COR-L47 (cell line): Measurements from ENCODE around the gene NDUFA13.

Experiments
- DNase-seq: peaks from one replicate; lab custom pipeline; 2025; lab: John Stamatoyannopoulos, UW

Gene NDUFA13

DNA sequence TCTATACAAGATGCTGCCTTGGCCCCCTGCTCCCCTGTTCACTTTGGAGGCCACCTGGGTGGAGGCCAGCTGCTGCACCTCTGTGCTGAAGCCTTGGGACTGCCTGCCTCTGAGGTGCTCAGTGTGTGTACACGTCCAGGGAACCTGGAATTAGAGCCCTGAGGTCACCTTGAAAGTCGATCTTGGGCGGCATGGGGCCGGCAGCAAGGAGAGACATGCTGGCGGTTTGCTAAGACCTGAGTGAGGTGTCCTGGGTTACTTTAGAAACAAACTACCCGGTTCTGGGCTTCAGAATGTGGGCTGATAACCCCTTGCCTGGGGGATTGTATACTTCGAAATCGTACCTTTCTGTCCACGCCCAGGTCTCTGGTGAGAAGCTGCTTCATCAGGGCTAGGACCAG, 26.2 kb upstream of the NDUFA13 start:
- no peak for DNase-seq

DNA sequence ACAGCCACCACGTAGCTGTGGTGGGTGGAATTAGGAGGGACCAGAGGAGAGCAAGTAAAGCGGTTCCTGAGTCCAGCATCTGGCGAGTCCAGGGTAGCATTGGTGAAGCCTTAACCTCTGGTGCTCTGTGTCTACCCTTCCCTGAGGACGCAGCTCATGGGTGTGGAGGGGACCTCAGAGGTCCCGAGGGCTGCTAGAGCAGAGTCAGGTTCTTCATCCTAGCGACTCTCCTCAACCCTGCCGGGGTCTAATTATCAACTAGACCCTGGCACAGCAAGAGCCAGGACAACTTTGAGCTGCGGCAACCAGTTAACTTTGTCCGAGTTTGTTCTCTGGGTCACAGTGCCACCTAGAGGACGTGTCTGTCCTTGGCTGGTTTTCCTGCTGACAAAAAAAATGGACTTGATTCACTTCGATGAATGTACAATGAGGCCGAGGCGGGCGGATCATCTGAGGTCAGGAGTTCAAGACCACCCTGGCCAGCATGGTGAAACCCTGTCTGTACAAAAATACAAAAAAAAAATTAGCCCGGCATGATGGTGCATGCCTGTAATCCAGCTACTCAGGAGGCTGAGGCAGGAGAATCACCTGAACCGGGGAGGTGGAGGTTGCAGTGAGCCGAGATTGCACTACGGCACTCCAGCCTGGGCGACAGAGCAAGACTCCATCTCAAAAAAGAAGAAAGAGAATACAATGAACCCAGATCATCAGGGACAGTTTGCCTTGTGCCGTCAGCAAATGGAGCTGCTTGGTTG, 25.6 kb upstream of the NDUFA13 start:
- peak; percentile 59 for DNase-seq

DNA sequence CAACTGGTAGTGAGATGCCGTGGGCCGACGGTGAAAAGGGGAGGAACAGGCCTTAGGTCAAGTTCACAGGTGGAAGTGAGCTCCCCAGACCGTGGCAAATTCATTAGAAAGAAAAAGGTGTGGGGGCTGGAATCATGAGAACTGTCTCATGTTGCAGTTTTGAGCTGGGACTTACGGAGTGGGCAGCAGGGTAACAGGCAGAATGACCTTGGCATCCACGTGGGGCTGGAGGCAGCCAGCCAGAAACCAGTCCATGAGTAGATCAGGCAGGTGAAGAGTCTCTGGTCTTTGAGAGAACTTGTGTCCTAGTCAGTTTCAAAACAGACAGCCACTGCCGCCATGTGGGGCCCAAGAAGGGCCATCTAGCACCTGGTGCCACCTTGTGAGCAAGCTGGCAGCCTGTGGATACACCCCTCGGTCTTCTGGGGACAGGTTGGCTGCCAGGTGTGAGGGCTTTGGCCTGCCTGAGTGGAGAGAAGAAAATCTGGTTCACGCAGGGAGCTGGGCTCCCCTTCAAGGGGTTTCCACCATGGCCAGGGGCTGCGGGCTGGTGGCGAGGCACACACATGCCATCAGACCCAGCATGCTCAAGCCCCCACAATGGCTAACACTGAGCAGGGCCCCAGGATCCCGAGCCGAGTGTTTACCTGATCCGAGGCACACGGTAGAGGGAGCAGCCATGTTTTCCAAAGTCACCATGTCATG, 24.6 kb upstream of the NDUFA13 start:
- DNase-seq, result no peak

DNA sequence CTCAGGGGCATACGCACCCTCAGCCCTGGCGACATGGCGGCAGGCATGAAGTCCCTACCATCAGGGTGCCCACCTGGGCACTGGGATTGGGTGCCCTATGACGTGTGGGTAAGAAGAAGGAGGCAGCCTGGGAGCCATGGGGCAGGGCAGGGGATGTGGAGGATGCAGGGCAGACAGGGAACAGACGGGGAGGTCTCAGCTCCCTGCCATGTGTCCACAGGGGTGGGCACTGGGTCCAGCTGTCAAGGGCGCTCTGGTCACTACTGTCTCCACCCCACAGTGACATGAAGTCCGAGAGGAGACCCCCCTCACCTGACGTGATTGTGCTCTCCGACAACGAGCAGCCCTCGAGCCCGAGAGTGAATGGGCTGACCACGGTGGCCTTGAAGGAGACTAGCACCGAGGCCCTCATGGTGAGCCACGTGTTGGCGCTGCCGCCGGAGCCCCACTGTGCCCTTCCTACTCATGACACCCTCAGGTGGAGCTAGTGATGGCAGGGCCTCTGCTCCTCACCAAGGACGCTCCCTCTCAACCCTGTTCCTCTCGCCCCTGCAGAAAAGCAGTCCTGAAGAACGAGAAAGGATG, 23.9 kb upstream of the NDUFA13 start:
- DNase-seq, result no peak

DNA sequence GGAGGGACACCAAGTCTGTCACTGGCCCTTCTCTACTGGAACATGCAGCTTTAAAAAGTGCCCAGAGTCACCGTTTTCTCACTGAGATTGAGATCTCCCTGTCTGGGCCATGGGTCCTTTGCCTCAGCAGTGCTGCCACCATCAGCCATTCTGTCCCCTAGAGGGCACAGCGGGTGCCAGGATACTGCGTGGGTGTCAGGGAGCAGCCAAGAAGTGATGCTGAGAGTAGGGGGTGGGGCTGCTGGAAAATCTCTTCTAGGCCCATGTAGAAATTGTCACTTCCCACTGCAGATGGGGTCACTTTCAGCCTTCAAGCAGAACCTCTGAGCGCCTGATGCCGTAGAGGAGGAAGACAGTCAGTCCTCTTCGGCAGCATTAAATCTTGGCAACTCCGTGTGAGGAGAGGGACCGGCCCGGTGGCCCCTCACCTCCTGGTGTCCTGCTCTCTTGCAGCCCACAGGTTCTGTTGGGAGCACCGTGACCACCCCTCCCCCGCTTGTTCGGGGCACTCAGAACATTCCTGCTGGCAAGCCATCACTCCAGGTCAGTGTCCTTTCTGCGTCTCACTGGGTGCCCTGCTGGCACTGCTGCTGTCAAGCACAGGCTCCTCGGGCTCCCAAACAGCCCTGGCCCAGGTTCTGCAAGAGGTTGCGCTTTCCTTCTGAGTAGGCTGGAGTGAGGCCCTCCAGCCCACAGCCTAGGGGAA, 22.0 kb upstream of the NDUFA13 start:
- DNase-seq, result no peak

DNA sequence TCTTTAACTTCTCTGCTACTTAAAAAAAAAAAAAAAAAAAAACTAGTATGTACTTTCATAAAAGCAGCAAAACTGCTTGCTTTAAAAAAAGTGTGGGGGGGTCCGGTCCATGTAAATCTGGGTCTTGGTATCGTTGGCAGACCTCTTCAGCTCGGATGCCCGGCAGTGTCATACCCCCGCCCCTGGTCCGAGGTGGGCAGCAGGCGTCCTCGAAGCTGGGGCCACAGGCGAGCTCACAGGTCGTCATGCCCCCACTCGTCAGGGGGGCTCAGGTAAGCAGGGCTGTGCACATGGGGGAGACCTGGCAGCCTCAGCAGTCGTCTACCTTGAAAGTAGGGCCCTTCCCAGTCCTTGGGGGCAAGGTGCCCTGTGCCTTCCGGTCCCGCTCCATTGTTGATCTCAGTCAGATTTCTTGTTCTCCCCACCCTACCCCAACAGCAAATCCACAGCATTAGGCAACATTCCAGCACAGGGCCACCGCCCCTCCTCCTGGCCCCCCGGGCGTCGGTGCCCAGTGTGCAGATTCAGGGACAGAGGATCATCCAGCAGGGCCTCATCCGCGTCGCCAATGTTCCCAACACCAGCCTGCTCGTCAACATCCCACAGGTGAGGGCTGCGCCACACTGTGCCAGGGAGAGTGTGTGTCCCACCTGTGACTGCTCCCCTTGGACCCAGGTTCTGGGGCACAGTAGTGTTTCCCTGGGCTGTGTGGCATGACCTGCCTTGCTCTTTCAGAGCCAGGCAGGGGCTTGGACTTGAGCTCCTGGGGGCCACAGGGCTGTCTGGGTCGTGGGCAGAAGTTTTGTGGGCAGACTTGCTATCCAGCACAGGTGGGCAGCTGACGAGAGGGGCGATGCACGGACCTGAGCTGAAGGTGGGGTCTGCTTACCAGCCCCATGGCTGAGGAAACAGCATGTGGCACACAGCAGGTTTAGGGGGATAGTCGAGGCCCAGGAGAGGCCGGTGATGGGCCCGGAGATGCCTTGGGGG, 20.1 kb upstream of the NDUFA13 start:
- no peak for DNase-seq

DNA sequence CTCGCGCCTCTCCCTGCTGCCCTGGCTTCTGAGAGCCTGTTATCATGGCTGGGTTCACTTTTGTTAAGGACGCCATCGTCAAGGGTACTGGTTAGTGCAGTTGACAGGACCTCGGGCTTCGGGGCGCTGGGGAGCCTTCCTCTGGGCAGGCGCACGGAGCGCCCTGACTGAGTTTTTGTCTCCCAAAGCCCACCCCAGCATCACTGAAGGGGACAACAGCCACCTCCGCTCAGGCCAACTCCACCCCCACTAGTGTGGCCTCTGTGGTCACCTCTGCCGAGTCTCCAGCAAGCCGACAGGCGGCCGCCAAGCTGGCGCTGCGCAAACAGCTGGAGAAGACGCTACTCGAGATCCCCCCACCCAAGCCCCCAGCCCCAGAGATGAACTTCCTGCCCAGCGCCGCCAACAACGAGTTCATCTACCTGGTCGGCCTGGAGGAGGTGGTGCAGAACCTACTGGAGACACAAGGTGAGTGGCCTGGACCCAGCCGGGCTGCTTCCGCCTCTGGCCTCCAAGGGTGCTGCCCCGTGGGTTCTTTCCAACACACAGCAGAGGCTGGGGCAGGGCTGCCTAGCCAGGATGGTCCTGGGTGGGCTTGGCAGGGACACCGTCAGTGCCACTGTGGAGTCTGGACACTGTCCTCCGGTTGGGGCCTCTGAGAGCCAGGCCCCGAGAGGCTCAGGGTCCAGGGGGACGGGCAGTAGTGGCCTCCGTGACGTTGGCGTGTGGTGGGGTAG, 17.6 kb upstream of the NDUFA13 start:
- no peak for DNase-seq

DNA sequence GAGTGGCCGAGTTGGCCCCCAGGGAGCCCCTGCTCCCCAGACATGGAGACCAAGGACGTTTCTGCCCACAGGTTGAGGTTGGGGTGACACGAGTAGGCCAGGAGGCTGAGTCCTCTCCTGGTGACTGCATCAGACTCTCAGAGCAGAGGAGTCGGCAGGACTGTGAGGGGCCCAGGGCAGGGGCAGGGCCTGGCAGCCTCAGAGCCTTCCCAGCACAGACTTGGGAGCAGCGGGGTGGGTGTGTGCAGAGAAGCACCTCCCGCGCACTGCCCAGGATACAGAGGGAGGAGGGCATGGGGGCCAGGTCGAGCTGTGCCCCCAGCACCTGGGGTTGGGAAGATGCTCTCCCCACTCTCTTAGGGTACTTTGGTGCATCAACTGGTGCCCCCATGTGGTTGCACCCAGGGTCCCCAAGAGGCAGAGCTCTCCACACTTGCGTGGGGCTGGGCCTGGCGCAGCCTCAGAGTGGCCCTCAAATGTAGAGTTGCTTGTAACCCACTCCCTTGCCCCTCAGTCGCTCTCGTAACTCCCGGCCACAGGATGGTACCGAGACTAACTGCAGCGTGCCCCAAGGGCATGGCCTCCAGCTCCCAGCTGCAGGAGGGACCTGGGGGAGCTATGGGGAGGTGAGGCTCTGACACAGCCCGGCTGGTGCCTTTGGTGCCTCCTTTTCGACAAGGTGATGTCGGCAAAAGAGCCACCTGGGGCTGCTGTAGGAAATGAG, 16.6 kb upstream of the NDUFA13 start:
- DNase-seq, result no peak

DNA sequence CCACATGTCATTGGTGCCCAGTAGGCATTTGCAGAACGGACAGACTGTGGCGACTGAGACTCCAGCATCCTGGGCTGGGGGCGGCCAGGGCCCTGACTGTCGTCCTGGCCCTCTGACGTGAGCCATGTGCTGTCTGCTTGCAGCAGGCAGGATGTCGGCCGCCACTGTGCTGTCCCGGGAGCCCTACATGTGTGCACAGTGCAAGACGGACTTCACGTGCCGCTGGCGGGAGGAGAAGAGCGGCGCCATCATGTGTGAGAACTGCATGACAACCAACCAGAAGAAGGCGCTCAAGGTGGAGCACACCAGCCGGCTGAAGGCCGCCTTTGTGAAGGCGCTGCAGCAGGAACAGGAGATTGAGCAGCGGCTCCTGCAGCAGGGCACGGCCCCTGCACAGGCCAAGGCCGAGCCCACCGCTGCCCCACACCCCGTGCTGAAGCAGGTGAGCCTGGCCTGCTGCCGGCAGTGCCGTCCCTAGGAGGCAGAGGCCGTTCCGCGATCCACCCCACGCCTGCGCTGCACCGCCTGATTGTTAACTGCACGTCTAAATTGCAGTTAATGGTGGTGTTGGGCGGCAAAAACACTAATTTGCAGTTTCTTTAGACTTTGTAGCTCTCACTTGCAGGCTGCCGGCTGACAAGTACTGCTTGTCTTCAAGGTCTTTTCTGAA, 14.9 kb upstream of the NDUFA13 start:
- DNase-seq, result no peak

DNA sequence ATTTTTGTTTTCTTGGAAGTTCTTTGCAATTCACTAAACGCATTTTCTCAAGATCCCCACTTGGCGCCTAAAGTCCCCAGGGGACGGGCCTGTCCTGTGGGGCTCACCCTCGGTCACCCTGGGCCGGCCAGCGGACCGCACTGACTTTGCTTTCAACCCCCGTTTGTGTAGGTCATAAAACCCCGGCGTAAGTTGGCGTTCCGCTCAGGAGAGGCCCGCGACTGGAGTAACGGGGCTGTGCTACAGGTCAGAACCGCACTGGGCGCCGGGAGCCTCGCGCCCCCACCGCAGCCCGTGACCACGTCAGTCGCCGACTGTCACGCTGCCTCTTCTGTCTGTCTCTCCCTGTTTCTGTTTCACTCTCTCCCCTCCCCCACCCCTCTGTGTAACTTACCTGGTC, 14.2 kb upstream of the NDUFA13 start:
- no peak for DNase-seq

DNA sequence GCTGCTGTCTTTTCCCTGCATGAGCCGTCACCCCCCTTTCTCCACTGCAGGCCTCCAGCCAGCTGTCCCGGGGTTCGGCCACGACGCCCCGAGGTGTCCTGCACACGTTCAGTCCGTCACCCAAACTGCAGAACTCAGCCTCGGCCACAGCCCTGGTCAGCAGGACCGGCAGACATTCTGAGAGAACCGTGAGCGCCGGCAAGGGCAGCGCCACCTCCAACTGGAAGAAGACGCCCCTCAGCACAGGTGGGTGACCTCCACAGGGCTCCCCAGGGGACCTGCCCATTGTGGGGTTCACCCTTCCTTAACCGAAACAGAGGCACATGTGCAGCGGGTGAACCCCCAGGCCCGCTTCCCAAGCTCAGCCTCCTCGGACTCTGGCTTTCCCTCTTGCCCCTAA, 13.7 kb upstream of the NDUFA13 start:
- DNase-seq, result no peak

DNA sequence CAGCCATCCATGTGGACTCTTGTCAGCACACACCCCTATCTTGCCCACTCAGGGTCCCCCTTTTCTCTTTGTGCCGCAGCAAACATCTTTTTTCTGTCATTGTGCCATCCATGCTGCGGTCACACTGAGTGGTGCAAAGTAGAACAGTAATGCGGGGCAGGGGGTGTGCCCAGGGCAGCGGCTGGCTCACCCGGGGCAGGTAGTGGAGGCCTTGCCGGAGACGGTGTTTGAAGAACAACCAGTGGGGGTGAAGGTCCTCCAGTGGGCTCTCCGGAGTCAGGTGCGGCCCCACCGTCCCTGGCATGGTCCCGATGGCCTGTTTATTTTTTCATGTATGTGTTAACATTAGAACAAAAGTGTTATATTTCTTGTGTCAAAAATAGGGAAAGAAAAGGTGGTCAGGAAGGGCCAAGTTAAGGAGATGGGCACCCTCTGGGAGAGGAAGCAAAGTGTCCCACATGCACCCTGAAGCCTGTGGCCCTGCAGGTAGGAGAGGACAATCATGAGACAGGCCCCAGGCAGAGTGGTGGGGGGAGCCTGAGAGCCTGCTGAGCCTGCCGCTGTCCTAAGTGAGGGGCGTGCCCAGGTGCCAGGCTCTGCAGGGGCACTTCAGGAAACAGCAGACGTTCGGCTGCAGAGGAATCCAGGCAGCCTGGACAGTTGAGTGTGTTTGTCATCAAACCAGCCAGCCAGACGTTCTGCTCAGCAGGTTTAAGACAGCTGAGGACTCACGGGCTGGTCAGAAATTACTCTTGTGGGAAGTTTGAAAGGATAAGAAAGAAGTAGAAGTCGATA, 13.0 kb upstream of the NDUFA13 start:
- no peak for DNase-seq

DNA sequence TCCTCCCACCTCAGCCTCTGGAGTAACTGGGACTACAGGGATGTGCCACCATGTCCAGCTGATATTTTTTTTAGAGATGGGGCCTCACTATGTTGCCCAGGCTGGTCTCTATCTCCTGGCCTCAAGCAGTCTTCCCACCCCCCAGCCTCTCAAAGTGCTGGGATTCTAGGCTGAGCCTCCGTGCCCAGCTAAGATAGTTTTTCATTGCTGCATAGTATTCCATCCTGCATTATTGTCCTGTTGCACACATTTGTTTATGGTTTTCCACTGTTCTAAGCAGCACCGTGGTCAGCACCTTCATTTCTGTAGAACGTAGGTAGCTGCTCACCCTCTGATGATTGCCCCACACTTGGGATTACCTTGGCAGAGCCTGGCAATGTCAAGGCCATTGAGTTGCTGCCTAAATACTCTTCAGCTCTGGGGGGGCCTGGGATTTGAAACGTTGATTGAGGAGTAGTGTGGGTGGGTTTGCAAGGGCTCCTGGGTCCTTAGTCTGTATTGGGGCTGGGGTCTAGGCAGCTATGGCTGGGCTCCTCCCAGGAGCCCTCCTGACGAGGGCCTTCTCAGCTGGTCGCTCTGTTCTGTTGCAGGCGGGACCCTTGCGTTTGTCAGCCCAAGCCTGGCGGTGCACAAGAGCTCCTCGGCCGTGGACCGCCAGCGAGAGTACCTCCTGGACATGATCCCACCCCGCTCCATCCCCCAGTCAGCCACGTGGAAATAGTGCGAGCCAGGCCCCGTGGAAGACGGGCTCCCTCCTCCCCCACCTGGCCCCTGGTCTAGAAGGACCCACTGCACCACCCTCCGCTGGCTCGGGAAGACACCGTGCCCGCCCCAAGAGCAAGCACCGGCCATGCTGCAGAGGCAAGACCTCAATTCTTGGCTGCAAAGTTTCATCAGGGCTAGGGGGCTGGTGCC, 11.0 kb upstream of the NDUFA13 start:
- no peak for DNase-seq

DNA sequence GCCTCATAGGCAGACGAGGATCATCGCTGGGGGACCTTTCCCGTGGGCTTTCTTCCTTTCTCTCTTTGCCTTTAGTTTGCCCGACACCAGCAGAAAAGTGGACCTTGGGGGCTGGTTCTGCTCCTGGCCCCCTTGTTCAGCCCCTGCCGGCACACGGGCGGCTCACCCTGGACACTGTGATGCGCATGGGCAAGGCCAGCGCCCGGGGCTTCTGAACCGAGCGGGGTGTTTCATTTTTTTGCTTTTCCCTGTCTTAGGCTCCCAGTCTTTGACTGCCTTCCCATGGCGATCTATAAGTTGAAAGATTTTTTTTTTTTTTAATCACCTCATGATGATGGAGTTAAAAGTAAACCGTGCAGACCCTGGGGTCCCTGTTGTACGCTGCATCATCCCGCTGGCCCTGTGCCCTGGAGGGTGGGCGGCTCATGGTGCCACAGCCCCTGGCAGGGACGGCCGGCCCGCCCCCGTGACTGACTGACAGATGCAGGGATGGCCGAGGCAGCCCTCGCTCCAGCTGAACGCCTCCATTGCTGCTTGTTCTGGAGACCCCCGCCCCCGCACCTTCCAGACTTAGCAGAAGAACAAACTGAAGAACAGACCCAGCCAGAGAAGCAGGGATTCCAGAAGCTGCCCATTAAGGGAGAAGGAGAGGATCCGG, 10.2 kb upstream of the NDUFA13 start:
- no peak for DNase-seq

DNA sequence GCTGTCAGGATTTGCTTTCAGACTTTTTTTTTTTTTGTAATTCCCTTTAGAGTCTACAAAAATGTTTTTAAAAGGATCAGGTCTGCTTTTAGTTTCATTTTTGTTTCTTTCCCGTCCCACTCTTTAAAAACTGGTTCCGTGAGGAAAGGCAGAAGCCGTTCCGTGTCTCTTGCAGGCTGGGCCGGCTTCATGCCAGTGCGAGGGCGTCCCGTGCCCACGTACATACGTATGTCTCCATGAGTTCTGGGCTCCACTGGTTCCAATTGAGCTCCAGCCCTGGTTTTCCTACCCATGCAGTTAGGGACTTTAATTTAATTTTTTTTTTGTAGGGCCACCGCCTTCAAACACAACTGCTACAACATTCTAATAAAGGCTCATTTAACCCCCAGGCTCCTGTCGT, 9.4 kb upstream of the NDUFA13 start:
- no peak for DNase-seq

DNA sequence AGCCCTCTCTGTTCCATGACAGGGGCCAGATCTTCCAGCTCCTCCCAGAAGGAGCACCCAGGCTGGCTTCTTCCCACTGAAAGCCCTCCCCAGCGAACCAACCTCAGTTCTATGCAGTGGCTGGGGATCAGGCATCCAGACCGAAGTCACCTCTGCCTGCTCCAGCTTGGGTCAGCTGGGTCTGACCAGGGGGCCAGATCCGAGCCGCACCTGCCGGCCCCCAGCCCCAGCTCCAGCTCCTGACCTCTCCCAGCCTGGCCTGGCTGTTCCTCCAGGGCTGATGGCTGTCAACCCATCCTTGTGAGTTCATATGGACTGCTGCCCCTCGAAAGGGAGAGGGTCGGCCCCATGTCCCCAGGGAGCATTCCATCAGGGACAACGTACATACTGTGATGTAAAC, 8.7 kb upstream of the NDUFA13 start:
- DNase-seq, result no peak

DNA sequence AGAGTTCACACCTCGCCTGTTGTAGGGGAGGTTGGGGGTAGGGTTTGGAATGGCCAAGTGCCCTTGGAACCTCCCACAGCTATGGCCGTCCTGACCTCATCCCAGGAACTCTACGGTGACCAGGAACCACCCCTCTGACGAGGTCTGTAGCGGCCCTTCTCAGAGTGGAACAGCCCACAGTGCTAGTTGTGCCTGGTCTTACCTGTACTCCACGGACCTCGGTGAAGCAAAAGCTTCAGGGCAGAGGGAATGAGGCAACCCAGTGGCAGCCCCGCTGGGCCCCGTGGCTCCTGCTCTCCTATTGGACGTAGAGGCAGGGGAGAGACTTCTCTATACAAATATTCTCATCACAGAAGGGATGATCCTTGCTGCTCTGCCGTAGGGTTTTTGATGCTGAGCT, 7.8 kb upstream of the NDUFA13 start:
- no peak for DNase-seq
